Measurements from ENCODE around the gene CYTH3. TPM values are rescaled to one million over a fixed set of nuclear protein-coding genes. Genes with fewer than 3 reads are reported as not detected.

The CYTH3 gene
- total and polyA plus RNA-seq, 2 of the 13 experiments (the other 11 are each of a cell fraction or from before 2014, with no cell fraction given) = 3.1 to 3.8 TPM

GRCh38 chr7:6238309-6238925 is 34.0 kb downstream of the CYTH3 start (continued):
- TF ChIP-seq NR2F2 (IDR thresholded peaks at IDR 0.05; ENCODE audit: borderline replicate concordance, low read depth) (peak; percentile 79; the same call in 1 of the 2 replicates), KDM5A (IDR thresholded peaks at IDR 0.05; ENCODE audit: borderline replicate concordance, low read length) (no peak), ZSCAN31 (CRISPR knock-in tag; IDR thresholded peaks at IDR 0.05; ENCODE audit: low read depth) (no peak), BCL6 (CRISPR knock-in tag; IDR thresholded peaks at IDR 0.05) (peak; percentile 88), ZXDC (CRISPR knock-in tag; IDR thresholded peaks at IDR 0.05) (no peak), SYNCRIP (IDR thresholded peaks at IDR 0.05; ENCODE audit: insufficient read depth, low read depth, low read length) (no peak), PLRG1 (conservative IDR thresholded peaks at IDR 0.05) (no peak), ATRX (CRISPR knock-in tag; IDR thresholded peaks at IDR 0.05; ENCODE audit: borderline replicate concordance) (no peak), SIX1 (CRISPR knock-in tag; IDR thresholded peaks at IDR 0.05; ENCODE audit: borderline replicate concordance) (no peak; the same call in 1 of the 2 replicates), FOXJ3 (CRISPR knock-in tag; IDR thresholded peaks at IDR 0.05; ENCODE audit: borderline replicate concordance) (peak; percentile 46; the same call in 1 of the 2 replicates), PREB (CRISPR knock-in tag; IDR thresholded peaks at IDR 0.05) (no peak), ZMAT3 (CRISPR knock-in tag; conservative IDR thresholded peaks at IDR 0.05) (no peak), GATAD1 (CRISPR knock-in tag; IDR thresholded peaks at IDR 0.05) (peak; percentile 48; the same call in 1 of the 2 replicates), U2AF2 (IDR thresholded peaks at IDR 0.05; ENCODE audit: low read depth, low read length) (no peak), ZNF276 (CRISPR knock-in tag; IDR thresholded peaks at IDR 0.05; ENCODE audit: low read depth) (no peak), RFX1 (IDR thresholded peaks at IDR 0.05) (no peak), HNF1B (CRISPR knock-in tag; IDR thresholded peaks at IDR 0.05) (no peak), ZNF556 (CRISPR knock-in tag; IDR thresholded peaks at IDR 0.05; ENCODE audit: borderline replicate concordance) (no peak), ATAD3A (CRISPR knock-in tag; IDR thresholded peaks at IDR 0.05) (no peak), ZNF557 (CRISPR knock-in tag; IDR thresholded peaks at IDR 0.05) (no peak), DNMT1 (CRISPR knock-in tag; IDR thresholded peaks at IDR 0.05) (no peak), MAFK (conservative IDR thresholded peaks at IDR 0.05 in 1 of 2, IDR thresholded peaks at IDR 0.05 in 1 of 2; ENCODE audit: low read length in 2 of 2) (no peak), ZKSCAN8 (CRISPR knock-in tag; IDR thresholded peaks at IDR 0.05; ENCODE audit: borderline replicate concordance) (no peak), HES4 (CRISPR knock-in tag; IDR thresholded peaks at IDR 0.05; ENCODE audit: borderline replicate concordance) (no peak)
